ENCODE data around the gene LYPD1.

The LYPD1 gene

DNA sequence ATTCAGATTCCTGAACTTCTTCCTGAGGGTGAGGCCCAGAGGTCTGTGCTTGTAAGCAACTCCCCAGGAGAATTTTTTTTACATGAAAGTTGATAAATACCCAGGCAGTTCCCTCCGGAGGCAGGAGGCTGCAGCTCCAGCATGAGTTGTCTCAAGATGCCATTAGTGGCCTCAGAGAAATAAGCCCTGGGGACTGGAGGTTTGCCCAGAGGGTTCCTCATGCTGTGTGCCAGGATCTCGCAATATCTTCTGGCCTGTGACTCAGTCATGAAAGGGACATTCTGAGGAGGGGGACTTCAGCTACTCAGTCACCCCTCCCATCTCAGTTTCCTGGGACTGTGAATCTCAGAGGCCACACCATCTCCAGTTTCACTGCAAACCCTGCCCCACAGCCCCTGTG lies 49.9 kb downstream of the LYPD1 start:
- in situ Hi-C loops (cut with HindIII; ENCODE audit: low sequenced_read_pairs): no loop called here
- no peak overlapping the region for H3K4me3 ChIP-seq (ENCODE audit: low read depth, low read length)
- TF ChIP-seq, protein P1, sequence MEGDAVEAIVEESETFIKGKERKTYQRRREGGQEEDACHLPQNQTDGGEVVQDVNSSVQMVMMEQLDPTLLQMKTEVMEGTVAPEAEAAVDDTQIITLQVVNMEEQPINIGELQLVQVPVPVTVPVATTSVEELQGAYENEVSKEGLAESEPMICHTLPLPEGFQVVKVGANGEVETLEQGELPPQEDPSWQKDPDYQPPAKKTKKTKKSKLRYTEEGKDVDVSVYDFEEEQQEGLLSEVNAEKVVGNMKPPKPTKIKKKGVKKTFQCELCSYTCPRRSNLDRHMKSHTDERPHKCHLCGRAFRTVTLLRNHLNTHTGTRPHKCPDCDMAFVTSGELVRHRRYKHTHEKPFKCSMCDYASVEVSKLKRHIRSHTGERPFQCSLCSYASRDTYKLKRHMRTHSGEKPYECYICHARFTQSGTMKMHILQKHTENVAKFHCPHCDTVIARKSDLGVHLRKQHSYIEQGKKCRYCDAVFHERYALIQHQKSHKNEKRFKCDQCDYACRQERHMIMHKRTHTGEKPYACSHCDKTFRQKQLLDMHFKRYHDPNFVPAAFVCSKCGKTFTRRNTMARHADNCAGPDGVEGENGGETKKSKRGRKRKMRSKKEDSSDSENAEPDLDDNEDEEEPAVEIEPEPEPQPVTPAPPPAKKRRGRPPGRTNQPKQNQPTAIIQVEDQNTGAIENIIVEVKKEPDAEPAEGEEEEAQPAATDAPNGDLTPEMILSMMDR (IDR thresholded peaks at IDR 0.05; ENCODE audit: low read depth, low read length): no peak
- DNase-seq (ENCODE audit: low read depth, low spot score): peak; percentile 53

DNA sequence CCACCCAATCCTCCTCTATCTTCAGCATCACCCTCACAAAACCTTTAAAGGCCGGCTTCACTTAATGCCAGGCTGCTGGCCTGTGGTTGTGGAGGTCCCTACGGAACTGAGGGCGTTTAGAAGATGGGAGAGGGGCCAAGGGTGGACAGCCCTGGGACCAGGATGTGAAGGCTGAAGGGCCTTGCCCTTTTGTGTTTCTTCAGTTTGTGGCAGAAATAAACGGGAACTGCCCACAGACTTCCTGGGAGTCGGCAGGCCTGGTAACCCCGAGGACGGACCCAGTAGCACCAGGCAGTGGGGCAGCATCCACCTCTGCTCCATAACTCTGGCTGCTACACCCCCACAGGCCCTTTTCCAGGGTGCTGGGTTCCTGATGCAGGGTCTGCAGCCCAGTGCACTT lies 51.3 kb downstream of the LYPD1 start:
- in situ Hi-C loops (cut with HindIII; ENCODE audit: low sequenced_read_pairs): no loop called here
- DNase-seq (ENCODE audit: low read depth, low spot score): no peak
- TF ChIP-seq, protein P1 (IDR thresholded peaks at IDR 0.05; ENCODE audit: low read depth, low read length): no peak
- no peak overlapping the region for H3K4me3 ChIP-seq (ENCODE audit: low read depth, low read length)

DNA sequence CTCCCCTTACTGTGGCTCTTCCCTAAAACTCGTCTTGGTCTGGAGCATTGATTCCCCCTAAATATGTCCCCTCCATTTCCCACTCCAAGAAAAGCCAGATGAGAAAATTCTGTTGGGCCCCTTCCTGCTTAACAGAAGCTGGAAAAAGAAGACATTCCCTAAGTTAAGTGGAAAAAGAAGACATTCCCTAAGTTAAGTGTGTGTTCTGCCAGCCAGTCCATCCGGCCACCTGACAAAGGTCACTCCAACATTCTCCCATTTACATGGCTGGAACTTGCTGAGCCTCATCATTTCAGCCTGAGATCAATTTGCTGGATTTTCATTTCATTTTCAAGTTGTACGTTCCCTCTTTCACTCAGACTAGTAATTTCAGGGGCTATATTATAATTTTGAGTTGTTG lies 52.0 kb downstream of the LYPD1 start:
- TF ChIP-seq, protein P1 (IDR thresholded peaks at IDR 0.05; ENCODE audit: low read depth, low read length): no peak
- H3K4me3 ChIP-seq (ENCODE audit: low read depth, low read length): no peak overlapping the region
- in situ Hi-C loops (cut with HindIII; ENCODE audit: low sequenced_read_pairs): no loop called here
- no peak for DNase-seq (ENCODE audit: low read depth, low spot score)

DNA sequence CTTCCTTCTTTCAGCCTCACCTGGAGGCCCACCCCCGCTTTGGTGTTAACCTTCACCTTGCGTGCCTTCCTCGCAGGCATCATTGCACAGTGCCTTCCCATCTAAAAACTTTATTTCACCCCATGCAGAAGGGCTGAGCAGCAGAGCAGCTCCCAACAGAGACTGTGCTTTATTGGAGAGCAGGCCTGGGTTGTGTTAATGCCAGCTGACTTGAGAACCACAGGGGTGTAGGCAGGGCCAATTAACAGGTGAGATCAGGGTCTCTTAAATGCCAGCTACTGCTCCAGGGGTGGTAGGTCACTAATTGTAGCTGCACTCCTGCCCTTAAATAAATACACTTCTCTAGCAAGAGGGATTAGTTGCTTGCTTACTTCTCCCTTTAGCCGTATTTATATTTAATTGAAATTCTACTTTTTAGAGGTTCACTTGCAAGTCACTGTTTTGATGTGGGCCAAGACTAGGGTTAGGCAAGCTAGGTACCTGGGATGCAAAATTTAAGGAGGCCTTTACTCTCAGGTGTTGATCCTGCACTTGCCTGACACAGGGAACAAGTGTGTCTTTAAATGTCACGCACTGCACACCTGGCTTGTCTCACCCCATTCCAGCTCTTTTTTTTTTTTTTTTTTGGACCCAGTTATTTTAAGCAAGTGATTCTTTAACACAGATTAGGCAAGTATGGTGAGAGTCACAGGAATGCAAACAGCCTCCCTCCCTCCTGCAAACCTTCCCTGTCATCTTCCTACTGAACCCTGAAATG lies 54.5 kb downstream of the LYPD1 start:
- DNase-seq (ENCODE audit: low read depth, low spot score): no peak
- TF ChIP-seq, protein P1 (IDR thresholded peaks at IDR 0.05; ENCODE audit: low read depth, low read length): no peak

DNA sequence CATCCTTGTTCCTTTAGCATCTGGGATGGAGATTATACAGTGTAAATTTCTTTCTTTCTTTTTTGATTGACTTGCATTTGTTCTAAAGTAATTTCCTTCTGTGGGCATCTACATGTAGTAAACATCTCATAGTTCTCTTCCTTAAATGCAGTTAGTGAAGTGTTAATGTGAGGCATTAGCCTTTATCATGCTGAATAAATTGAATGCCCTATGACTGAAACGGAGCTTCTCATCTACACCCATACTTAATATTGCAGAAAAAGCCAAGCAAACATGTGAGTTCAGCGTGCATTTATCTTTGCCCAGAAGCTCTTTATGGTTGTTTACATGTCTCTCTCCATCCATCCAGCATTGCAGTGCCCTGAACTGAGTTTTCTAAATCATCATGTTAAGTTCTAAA lies 58.3 kb downstream of the LYPD1 start:
- in situ Hi-C loops (cut with HindIII; ENCODE audit: low sequenced_read_pairs): no loop called here
- TF ChIP-seq, protein P1 (IDR thresholded peaks at IDR 0.05; ENCODE audit: low read depth, low read length): no peak
- no peak for DNase-seq (ENCODE audit: low read depth, low spot score)
- no peak overlapping the region for H3K4me3 ChIP-seq (ENCODE audit: low read depth, low read length)

More for the DNA sequence above, 54.5 kb downstream of the LYPD1 start:
- in situ Hi-C loops (cut with HindIII; ENCODE audit: low sequenced_read_pairs): no loop called here
- H3K4me3 ChIP-seq (ENCODE audit: low read depth, low read length): no peak overlapping the region

DNA sequence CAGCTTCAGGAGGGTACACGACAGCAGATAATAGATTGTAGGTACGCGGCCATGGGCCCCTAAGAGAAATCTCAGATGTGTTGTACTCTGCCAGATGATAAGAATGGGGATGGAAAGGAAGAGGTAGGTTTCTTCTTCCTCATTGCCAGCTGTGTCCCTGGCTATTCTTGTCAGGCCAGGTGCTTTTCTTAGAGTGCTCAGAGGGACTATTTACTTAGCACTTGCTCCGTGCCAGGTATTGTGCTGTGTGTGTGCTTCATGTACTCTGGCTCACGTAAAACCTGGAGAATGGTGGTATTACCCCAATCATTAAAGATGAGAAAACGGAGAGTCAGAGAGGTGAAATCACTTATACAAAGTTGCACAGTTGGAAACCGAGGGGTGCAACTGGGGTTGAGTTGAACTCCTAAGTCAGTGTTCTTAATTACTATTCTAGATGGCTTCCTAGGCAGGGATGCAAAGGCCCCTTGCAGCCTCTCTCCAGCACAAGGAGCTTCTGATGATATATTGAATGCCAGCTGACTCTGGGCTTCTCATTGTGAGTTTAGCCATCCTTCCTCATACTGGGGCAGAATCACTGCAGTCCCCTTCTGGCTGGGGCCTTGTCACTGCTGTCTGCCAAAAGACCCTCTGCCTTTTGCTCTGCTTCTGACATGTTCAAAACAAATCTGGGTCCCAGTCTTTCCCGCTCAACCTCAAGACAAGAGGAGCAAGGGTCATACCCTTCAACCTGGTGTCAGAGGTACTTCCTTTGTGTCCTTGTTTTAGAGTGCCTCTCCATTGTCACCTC lies 60.7 kb downstream of the LYPD1 start:
- no peak for DNase-seq (ENCODE audit: low read depth, low spot score)
- in situ Hi-C loops (cut with HindIII; ENCODE audit: low sequenced_read_pairs): no loop called here
- no peak overlapping the region for H3K4me3 ChIP-seq (ENCODE audit: low read depth, low read length)
- TF ChIP-seq, protein P1 (IDR thresholded peaks at IDR 0.05; ENCODE audit: low read depth, low read length): no peak

All from astrocyte of the spinal cord (primary cell).